DND-41 (cell line): Measurements from ENCODE around the gene SLC25A45.
A peak's percentile ranks its signal among the peaks of the same experiment; 100 is the strongest.

Experiments
- ATAC-seq: fragments of 200-7000 bp; cut with Tn5 transposase; 3 replicates; pipeline ENCODE4 v1.9.1; 2021; ENCODE audit warnings: low read depth; ENCODE audit not compliant: insufficient read depth
- DNase-seq: peaks from one replicate; pipeline ENCODE4 v3.0.0-alpha.2; 2020
- H2AFZ ChIP-seq: 2 replicates; pipeline ENCODE4 v1.6.0; 2012; ENCODE audit warnings: low read depth, low read length
- H3K27ac ChIP-seq: 2 replicates; pipeline ENCODE4 v1.5.1; 2012; ENCODE audit warnings: low read length, inconsistent platforms
- H3K27me3 ChIP-seq: fragments of 200-600 bp; sonication (generic); 2 replicates; pipeline ENCODE4 v1.6.0; 2012; ENCODE audit warnings: low read length, mild to moderate bottlenecking, inconsistent platforms; ENCODE audit not compliant: insufficient read depth, poor library complexity
- H3K36me3 ChIP-seq: 2 replicates; pipeline ENCODE4 v1.5.1; 2012; ENCODE audit warnings: low read length, inconsistent platforms; ENCODE audit not compliant: insufficient read depth
- H3K4me1 ChIP-seq: 2 replicates; pipeline ENCODE4 v1.5.1; 2012; ENCODE audit warnings: mild to moderate bottlenecking, low read length; ENCODE audit not compliant: insufficient read depth
- H3K4me2 ChIP-seq: 2 replicates; pipeline ENCODE4 v1.6.0; 2012; ENCODE audit warnings: mild to moderate bottlenecking, moderate library complexity, low read length, inconsistent platforms; ENCODE audit not compliant: insufficient read depth
- H3K4me3 ChIP-seq, 2 experiments: fragments of 200-600 bp in 1 of 2; shearing (Covaris generic) in 1 of 2; 2 replicates each; pipeline ENCODE4 v1.5.1; 2012 to 2016; ENCODE audit warnings: inconsistent platforms in 2 of 2, low read length in 2 of 2, mild to moderate bottlenecking in 2 of 2, low read depth in 1 of 2, moderate library complexity in 1 of 2
- H3K79me2 ChIP-seq: 2 replicates; pipeline ENCODE4 v1.6.0; 2012; ENCODE audit warnings: low read length, inconsistent platforms; ENCODE audit not compliant: insufficient read depth
- H3K9ac ChIP-seq: 2 replicates; pipeline ENCODE4 v1.6.0; 2012; ENCODE audit warnings: low read depth, mild to moderate bottlenecking, inconsistent platforms, low read length, moderate library complexity
- H3K9me3 ChIP-seq: 2 replicates; pipeline ENCODE4 v1.5.1; 2012; ENCODE audit warnings: low read length, moderate library complexity, mild to moderate bottlenecking, inconsistent platforms; ENCODE audit not compliant: insufficient read depth, severe bottlenecking
- H4K20me1 ChIP-seq: 2 replicates; pipeline ENCODE4 v1.6.0; 2012; ENCODE audit warnings: low read length; ENCODE audit not compliant: insufficient read depth
- CTCF ChIP-seq: IDR thresholded peaks from 2 replicates; pipeline ENCODE4 v1.5.1; 2012; ENCODE audit warnings: borderline replicate concordance, low read length, moderate library complexity, mild to moderate bottlenecking; ENCODE audit not compliant: poor library complexity, severe bottlenecking; ENCODE audit errors: extremely low read depth
- EZH2 ChIP-seq: IDR thresholded peaks from 3 replicates; pipeline ENCODE4 v1.6.1; 2012; ENCODE audit warnings: borderline replicate concordance, low read depth, mild to moderate bottlenecking, moderate library complexity, low read length, inconsistent platforms; ENCODE audit not compliant: severe bottlenecking

Gene SLC25A45

GRCh38 chr11:65381716-65382032, 772 bp downstream of the SLC25A45 start:
- H3K27me3 ChIP-seq = no peaks in the 10 kb centered on the region
- ATAC-seq (no peak), DNase-seq (no peak)
- H4K20me1 ChIP-seq = no peaks in the 10 kb centered on the region
- peak overlapping the region; percentile 86 for H3K27ac ChIP-seq
- H3K4me2 ChIP-seq = peak overlapping the region; percentile 91
- peaks cover 34% of the 10 kb centered on the region for H3K79me2 ChIP-seq
- no peaks in the 10 kb centered on the region; the same call in 1 of the 2 replicates for H3K36me3 ChIP-seq
- peaks cover 58% of the 10 kb centered on the region for H3K4me1 ChIP-seq
- no peaks in the 10 kb centered on the region for H3K9me3 ChIP-seq
- peak overlapping the region; percentile 20 to 65; a peak in 3 of 4 replicates for H3K4me3 ChIP-seq
- peak overlapping the region; percentile 74 for H3K9ac ChIP-seq
- H2AFZ ChIP-seq = peak overlapping the region; percentile 82
- TF ChIP-seq CTCF (no peak), EZH2 (no peak)

- Histone ChIP-seq H3K9ac (peak overlapping the region; percentile 74), H3K27me3 (no peaks in the 10 kb centered on the region), H2AFZ (no peak overlapping the region), H3K4me3 (peak overlapping the region in 1 of 2 experiments; percentile 65; a peak in 2 of 4 replicates), H3K36me3 (no peaks in the 10 kb centered on the region), H3K4me1 (peaks cover 52% of the 10 kb centered on the region), H3K4me2 (peak overlapping the region; percentile 91), H3K27ac (peak overlapping the region; percentile 86; the same call in 1 of the 2 replicates), H4K20me1 (no peaks in the 10 kb centered on the region), H3K9me3 (no peaks in the 10 kb centered on the region), H3K79me2 (peaks cover 27% of the 10 kb centered on the region)
- ATAC-seq (no peak), DNase-seq (no peak)
- TF ChIP-seq EZH2 (no peak), CTCF (no peak)
Observed at GRCh38 chr11:65380460-65381119, 1.9 kb downstream of the SLC25A45 start.

GRCh38 chr11:65379698-65380459, 2.6 kb downstream of the SLC25A45 start:
- peaks cover 45% of the 10 kb centered on the region for H3K4me1 ChIP-seq
- ATAC-seq = no peak

More at GRCh38 chr11:65379698-65380459, 2.6 kb downstream of the SLC25A45 start:
- H3K9me3 ChIP-seq = no peaks in the 10 kb centered on the region
- no peaks in the 10 kb centered on the region for H3K36me3 ChIP-seq
- H3K4me2 ChIP-seq = no peak overlapping the region
- no peaks in the 10 kb centered on the region for H3K27me3 ChIP-seq
- H4K20me1 ChIP-seq = no peaks in the 10 kb centered on the region
- no peak overlapping the region for H3K4me3 ChIP-seq
- no peak overlapping the region for H2AFZ ChIP-seq
- peaks cover 27% of the 10 kb centered on the region for H3K79me2 ChIP-seq
- TF ChIP-seq CTCF (no peak), EZH2 (no peak)
- H3K27ac ChIP-seq = no peak overlapping the region
- 0 out of 2 replicates have a peak overlapping the region, but pooled peaks have one; percentile 74 for H3K9ac ChIP-seq
- no peak for DNase-seq
